Medulla oblongata (tissue), 1 donor: ENCODE data around the gene OLFML3.

Source experiments
- DNase-seq: peaks from one replicate; pipeline ENCODE4 v3.0.0-alpha.2; 2015; ENCODE audit errors: extremely low spot score

The OLFML3 gene

DNA sequence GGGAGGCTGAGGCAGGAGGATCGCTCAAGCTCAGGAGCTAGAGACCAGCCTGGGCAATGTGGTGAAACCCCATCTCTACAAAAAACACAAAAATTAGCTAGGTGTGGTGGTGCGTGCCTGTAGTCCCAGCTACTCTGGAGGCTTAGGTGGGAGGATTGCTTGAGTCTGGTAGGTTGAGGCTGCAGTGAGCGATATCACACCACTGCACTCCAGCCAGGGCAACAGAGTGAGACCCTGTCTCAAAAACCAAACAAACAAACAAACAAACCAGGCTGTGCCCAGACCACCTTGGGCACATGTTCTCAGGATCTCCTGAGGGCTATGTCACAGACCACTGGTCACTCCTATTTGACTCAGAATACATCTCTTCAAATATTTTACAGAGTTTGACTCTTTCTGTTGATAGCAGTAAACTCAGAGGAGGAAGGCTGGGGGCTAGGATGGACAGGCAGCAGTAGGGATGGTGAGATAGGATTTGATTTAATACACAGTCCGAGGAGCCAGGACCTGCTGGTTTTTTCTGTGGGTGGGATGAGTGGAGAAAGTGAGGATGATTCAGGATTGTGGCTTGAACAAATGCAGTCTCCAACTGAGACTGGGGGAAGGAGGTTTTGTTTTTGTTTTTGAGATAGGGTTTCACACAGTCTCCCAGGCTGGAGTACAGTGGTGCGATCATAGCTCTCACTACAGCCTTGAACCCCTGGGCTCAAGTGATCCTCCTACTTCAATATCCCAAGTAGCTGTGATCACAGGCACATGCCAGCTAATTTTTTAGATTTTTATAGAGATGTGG, 46.5 kb downstream of the OLFML3 start:
- no peak for DNase-seq

DNA sequence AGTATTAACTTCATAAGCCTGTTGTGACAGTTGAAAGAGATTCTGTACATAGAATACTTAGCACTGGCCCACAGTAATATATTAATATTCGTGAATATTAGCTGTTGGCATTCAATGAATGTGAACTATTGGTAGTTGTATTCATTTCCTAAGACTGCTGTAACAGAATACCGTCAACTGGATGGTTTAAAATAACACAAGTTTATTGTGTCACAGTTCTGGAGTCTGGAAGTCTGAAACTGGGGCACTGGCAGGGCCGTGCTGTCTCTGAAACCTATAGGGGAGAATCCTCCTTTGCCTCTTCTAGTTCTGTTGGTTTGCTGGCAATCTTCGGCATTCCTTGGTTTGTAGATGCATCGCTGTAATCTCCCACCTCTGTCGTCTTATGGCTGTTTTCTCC, 47.5 kb downstream of the OLFML3 start:
- DNase-seq = no peak
